GM23338 (cell line): Measurements from ENCODE around the gene OPRL1. TPM values are rescaled to one million over a fixed set of nuclear protein-coding genes. Genes with fewer than 3 reads are reported as not detected.

ENCODE experiments used
- ATAC-seq: fragments of 200-7000 bp; cut with Tn5 transposase; 3 replicates; pipeline ENCODE4 v1.9.1; 2020
- DNase-seq: peaks from one replicate; pipeline ENCODE4 v3.0.0-alpha.2; 2015; ENCODE audit warnings: low spot score
- H2AFZ ChIP-seq: fragments of 200-600 bp; sonication (generic); 2 replicates; pipeline ENCODE4 v1.8.0; 2016; ENCODE audit warnings: antibody characterized with exemption, mild to moderate bottlenecking, moderate library complexity
- H3F3A ChIP-seq: fragments of 200-600 bp; sonication (generic); replicated peaks from 2 replicates; pipeline ENCODE4 v1.8.0; 2017; ENCODE audit warnings: antibody characterized with exemption, mixed run types, low read depth
- H3K27ac ChIP-seq: fragments of 200-600 bp; sonication (generic); 2 replicates; pipeline ENCODE4 v1.6.1; 2016; ENCODE audit warnings: low read depth
- H3K27me3 ChIP-seq: fragments of 200-600 bp; sonication (generic); 2 replicates; pipeline ENCODE4 v1.8.0; 2016; ENCODE audit warnings: mild to moderate bottlenecking, mixed run types, moderate library complexity; ENCODE audit not compliant: insufficient read depth
- H3K36me3 ChIP-seq: fragments of 200-600 bp; sonication (generic); 2 replicates; pipeline ENCODE4 v1.8.0; 2016; ENCODE audit warnings: mild to moderate bottlenecking; ENCODE audit not compliant: insufficient read depth
- H3K4me1 ChIP-seq: fragments of 200-600 bp; sonication (generic); 2 replicates; pipeline ENCODE4 v1.8.0; 2016; ENCODE audit warnings: mild to moderate bottlenecking, moderate library complexity; ENCODE audit not compliant: insufficient read depth
- H3K4me2 ChIP-seq: fragments of 200-600 bp; sonication (generic); 2 replicates; pipeline ENCODE4 v1.7.1; 2017; ENCODE audit warnings: mixed run types
- H3K4me3 ChIP-seq: fragments of 200-600 bp; sonication (generic); 2 replicates; pipeline ENCODE4 v1.6.1; 2016; ENCODE audit warnings: mixed run types
- H3K79me2 ChIP-seq: fragments of 200-600 bp; sonication (generic); replicated peaks from 2 replicates; pipeline ENCODE4 v1.8.0; 2017; ENCODE audit warnings: mild to moderate bottlenecking; ENCODE audit not compliant: insufficient read depth
- H3K9me2 ChIP-seq: fragments of 200-600 bp; sonication (generic); 2 replicates; pipeline ENCODE4 v1.8.0; 2017; ENCODE audit not compliant: insufficient read depth
- H4K20me1 ChIP-seq: fragments of 200-600 bp; sonication (generic); replicated peaks from 2 replicates; pipeline ENCODE4 v1.8.0; 2017; ENCODE audit warnings: mild to moderate bottlenecking; ENCODE audit not compliant: insufficient read depth
- H3K27ac Mint-ChIP-seq: 2 replicates; pipeline ENCODE4 v1.8.0; 2020; ENCODE audit warnings: inconsistent platforms, mild to moderate bottlenecking, moderate library complexity, mixed read lengths
- H3K27me3 Mint-ChIP-seq: 3 replicates; pipeline ENCODE4 v1.8.0; 2022; ENCODE audit warnings: low read depth, mild to moderate bottlenecking, moderate library complexity, mixed read lengths, inconsistent platforms; ENCODE audit not compliant: insufficient read depth, poor library complexity
- H3K36me3 Mint-ChIP-seq: 3 replicates; pipeline ENCODE4 v1.8.0; 2021; ENCODE audit warnings: low read depth, mild to moderate bottlenecking, inconsistent platforms, moderate library complexity, mixed read lengths
- H3K4me1 Mint-ChIP-seq: 3 replicates; pipeline ENCODE4 v1.8.0; 2020; ENCODE audit warnings: mild to moderate bottlenecking, inconsistent platforms, mixed read lengths
- H3K4me3 Mint-ChIP-seq: 3 replicates; pipeline ENCODE4 v1.8.0; 2021; ENCODE audit warnings: moderate library complexity, mild to moderate bottlenecking, inconsistent platforms, mixed read lengths
- H3K9me3 Mint-ChIP-seq: 3 replicates; pipeline ENCODE4 v1.8.0; 2020; ENCODE audit warnings: moderate library complexity, mild to moderate bottlenecking, inconsistent platforms, mixed read lengths
- CREB1 ChIP-seq: fragments of 250-450 bp; sonication (Bioruptor Pico); IDR thresholded peaks from 2 replicates; pipeline ENCODE4 v1.5.0; 2020; ENCODE audit warnings: low read depth, mild to moderate bottlenecking, moderate library complexity
- CTCF ChIP-seq, 2 experiments: fragments of 200-600 bp in 1 of 2; sonication (generic) in 1 of 2; conservative IDR thresholded peaks; 2 replicates each; pipeline versions ENCODE4 v1.5.1 to v1.6.1; 2016 to 2017; ENCODE audit warnings: antibody characterized with exemption in 2 of 2, low read depth in 2 of 2, mild to moderate bottlenecking in 2 of 2, moderate library complexity in 1 of 2
- ETS1 ChIP-seq: IDR thresholded peaks from 2 replicates; pipeline ENCODE4 v1.6.1; 2016; ENCODE audit warnings: antibody characterized with exemption
- EZH2 ChIP-seq: fragments of 200-600 bp; sonication (generic); IDR thresholded peaks from one replicate; pipeline ENCODE4 v1.8.0; 2017; ENCODE audit warnings: antibody characterized with exemption, mild to moderate bottlenecking, low read depth; ENCODE audit not compliant: unreplicated experiment
- EZH2phosphoT487 ChIP-seq: fragments of 200-600 bp; sonication (generic); IDR thresholded peaks from one replicate; pipeline ENCODE4 v1.8.1; 2018; ENCODE audit warnings: antibody characterized with exemption; ENCODE audit not compliant: unreplicated experiment
- REST ChIP-seq: IDR thresholded peaks from one replicate; pipeline ENCODE4 v1.6.1; 2018; ENCODE audit warnings: antibody characterized with exemption; ENCODE audit not compliant: unreplicated experiment
- polyA plus RNA-seq: library from polyadenylated mRNA; unstranded; fragments of >200 nt; fragmentation: Nextera tagmentation; extraction: Ambion mirVana; gene quantifications from 2 replicates; pipeline ENCODE4 v1.2.1, GENCODE V29; 2016
- total RNA-seq: library from RNA; depleted of rRNA; stranded (reverse); fragments of >200 nt; shearing (Covaris generic); gene quantifications from 2 replicates; pipeline ENCODE4 v1.2.3, GENCODE V29; 2014

Gene OPRL1
- total and polyA plus RNA-seq, 2 experiments from 2014 or later, result 0.27 to 1.1 TPM

- Histone ChIP-seq H3K27ac (no peak overlapping the region), H4K20me1 (no peaks in the 10 kb centered on the region), H3K36me3 (no peaks in the 10 kb centered on the region), H3K4me1 (peaks cover 13% of the 10 kb centered on the region), H3K27me3 (peaks cover 69% of the 10 kb centered on the region), H3K79me2 (no peaks in the 10 kb centered on the region), H2AFZ (peak overlapping the region; percentile 95; the same call in 1 of the 2 replicates), H3K9me2 (no peaks in the 10 kb centered on the region), H3K4me3 (peak overlapping the region; percentile 53), H3F3A (0 out of 2 replicates have a peak, but pooled peaks cover 10% of the 10 kb centered on the region), H3K4me2 (peak overlapping the region; percentile 76)
- H3K36me3 Mint-ChIP-seq, result no peaks in the 10 kb centered on the region; the same call in 2 of the 3 replicates
- H3K4me3 Mint-ChIP-seq, result no peak overlapping the region
- no peaks in the 10 kb centered on the region for H3K9me3 Mint-ChIP-seq
- no peak overlapping the region for H3K27ac Mint-ChIP-seq
- H3K4me1 Mint-ChIP-seq, result peaks cover 20% of the 10 kb centered on the region
- ATAC-seq (peak; percentile 20), DNase-seq (peak; percentile 58)
- H3K27me3 Mint-ChIP-seq, result peaks cover 70% of the 10 kb centered on the region
- no peak for TF ChIP-seq REST
- no peak for TF ChIP-seq ETS1
- peak; percentile 48 for TF ChIP-seq EZH2
Observed at GRCh38 chr20:64048402-64049044, 31.4 kb upstream of the OPRL1 start.

GRCh38 chr20:64049060-64049877, 30.6 kb upstream of the OPRL1 start, which contains the start of gene SOX18:
Gene SOX18, minus strand, starts transcription at chr20:64049639. Its CDS starts 123 bp downstream, at chr20:64049516.
- H3F3A ChIP-seq, result 0 out of 2 replicates have a peak, but pooled peaks cover 10% of the 10 kb centered on the region
- no peak within 1 kb of the TSS for H2AFZ ChIP-seq
- H3K79me2 ChIP-seq, result no peaks in the 10 kb centered on the region
- peaks cover 62% of the 10 kb centered on the region for H3K27me3 ChIP-seq
- H3K4me2 ChIP-seq, result peak within 1 kb of the TSS; percentile 76; the same call in 1 of the 2 replicates
- no peak within 1 kb of the TSS for H3K27ac Mint-ChIP-seq
- peaks cover 25% of the 10 kb centered on the region for H3K4me1 Mint-ChIP-seq
- no peak for TF ChIP-seq EZH2phosphoT487
- TF ChIP-seq CREB1, result no peak
- 0 out of 4 replicates have a peak, but pooled peaks of 1 of the 2 experiments have one; percentile 6 for TF ChIP-seq CTCF (conservative IDR thresholded peaks at IDR 0.05; ENCODE audit: low read depth in 2 of 2)
- DNase-seq (peak; percentile 76), ATAC-seq (peak; percentile 9)
- no peaks in the 10 kb centered on the region for H4K20me1 ChIP-seq
- H3K27ac ChIP-seq, result no peak within 1 kb of the TSS
- no peaks in the 10 kb centered on the region for H3K36me3 ChIP-seq
- H3K9me3 Mint-ChIP-seq, result no peaks in the 10 kb centered on the region
- peaks cover 68% of the 10 kb centered on the region for H3K27me3 Mint-ChIP-seq
- H3K4me3 Mint-ChIP-seq, result peak within 1 kb of the TSS; percentile 54
- H3K36me3 Mint-ChIP-seq, result no peaks in the 10 kb centered on the region
- peaks cover 16% of the 10 kb centered on the region for H3K4me1 ChIP-seq
- H3K9me2 ChIP-seq, result no peaks in the 10 kb centered on the region
- peak within 1 kb of the TSS; percentile 53 for H3K4me3 ChIP-seq
